H9 (cell line): ENCODE results near the gene PCNX2. TPM values are rescaled to one million over a fixed set of nuclear protein-coding genes. Genes with fewer than 3 reads are reported as not detected.

Source experiments
- DNase-seq: peaks from one replicate; pipeline ENCODE4 v3.0.0-alpha.2; 2017
- H2AFZ ChIP-seq: one replicate; pipeline ENCODE4 v1.6.1; 2013; ENCODE audit warnings: mild to moderate bottlenecking, low read length, control low read depth, moderate library complexity
- H2AK5ac ChIP-seq: 2 replicates; pipeline ENCODE4 v1.6.1; 2013; ENCODE audit warnings: low read length, control low read depth, mixed read lengths; ENCODE audit not compliant: insufficient read length
- H2BK120ac ChIP-seq: one replicate; pipeline ENCODE4 v1.6.1; 2013; ENCODE audit warnings: low read depth, mild to moderate bottlenecking, low read length, control low read depth, inconsistent platforms; ENCODE audit not compliant: poor library complexity, severe bottlenecking
- H2BK12ac ChIP-seq: 2 replicates; pipeline ENCODE4 v1.6.1; 2013; ENCODE audit warnings: low read length, control low read depth, mixed read lengths, low read depth; ENCODE audit not compliant: insufficient read length
- H2BK15ac ChIP-seq: 2 replicates; pipeline ENCODE4 v1.6.1; 2013; ENCODE audit warnings: low read depth, low read length, control low read depth
- H2BK20ac ChIP-seq: one replicate; pipeline ENCODE4 v1.6.1; 2013; ENCODE audit warnings: low read depth, mild to moderate bottlenecking, low read length, control low read depth, inconsistent platforms; ENCODE audit not compliant: poor library complexity, severe bottlenecking
- H2BK5ac ChIP-seq: 2 replicates; pipeline ENCODE4 v1.6.1; 2013; ENCODE audit warnings: low read length, control low read depth, mixed read lengths; ENCODE audit not compliant: insufficient read length
- H3K14ac ChIP-seq: 2 replicates; pipeline ENCODE4 v1.6.1; 2013; ENCODE audit warnings: low read length, control low read depth; ENCODE audit not compliant: insufficient read depth
- H3K18ac ChIP-seq: 2 replicates; pipeline ENCODE4 v1.6.1; 2013; ENCODE audit warnings: low read depth, mild to moderate bottlenecking, mixed read lengths, low read length, control low read depth; ENCODE audit not compliant: insufficient read length
- H3K23ac ChIP-seq: 2 replicates; pipeline ENCODE4 v1.6.1; 2013; ENCODE audit warnings: low read length, control low read depth, mixed read lengths, low read depth; ENCODE audit not compliant: insufficient read length
- H3K23me2 ChIP-seq: 2 replicates; pipeline ENCODE4 v1.6.1; 2013; ENCODE audit warnings: low read depth, mild to moderate bottlenecking, mixed read lengths, low read length, control low read depth; ENCODE audit not compliant: insufficient read length, poor library complexity, severe bottlenecking
- H3K27ac ChIP-seq: 2 replicates; pipeline ENCODE4 v1.5.1; 2013; ENCODE audit warnings: low read length, control low read depth, mixed read lengths, low read depth; ENCODE audit not compliant: insufficient read length
- H3K27me3 ChIP-seq: 2 replicates; pipeline ENCODE4 v1.6.1; 2013; ENCODE audit warnings: low read length, control low read depth, inconsistent platforms; ENCODE audit not compliant: insufficient read depth
- H3K4ac ChIP-seq: 2 replicates; pipeline ENCODE4 v1.6.1; 2013; ENCODE audit warnings: low read depth, mild to moderate bottlenecking, control low read depth, inconsistent platforms, low read length, moderate library complexity
- H3K4me1 ChIP-seq: 2 replicates; pipeline ENCODE4 v1.6.1; 2013; ENCODE audit warnings: low read length, control low read depth, inconsistent platforms; ENCODE audit not compliant: insufficient read depth
- H3K4me2 ChIP-seq: 2 replicates; pipeline ENCODE4 v1.6.1; 2013; ENCODE audit warnings: low read length, control low read depth, mixed read lengths; ENCODE audit not compliant: insufficient read length, insufficient read depth
- H3K56ac ChIP-seq: 2 replicates; pipeline ENCODE4 v1.6.1; 2013; ENCODE audit warnings: low read depth, mild to moderate bottlenecking, mixed read lengths, low read length, control low read depth; ENCODE audit not compliant: insufficient read length
- H3K79me1 ChIP-seq: 2 replicates; pipeline ENCODE4 v1.6.1; 2013; ENCODE audit warnings: low read depth, mild to moderate bottlenecking, moderate library complexity, low read length, control low read depth, inconsistent platforms; ENCODE audit not compliant: insufficient read depth, poor library complexity, severe bottlenecking
- H3K79me2 ChIP-seq: 2 replicates; pipeline ENCODE4 v1.6.1; 2013; ENCODE audit warnings: low read length, control low read depth, inconsistent platforms; ENCODE audit not compliant: insufficient read depth
- H3K9ac ChIP-seq: 2 replicates; pipeline ENCODE4 v1.6.1; 2013; ENCODE audit warnings: low read length, control low read depth, mixed read lengths; ENCODE audit not compliant: insufficient read length; ENCODE audit errors: extremely low read depth
- H3K9me3 ChIP-seq: one replicate; pipeline ENCODE4 v1.6.1; 2013; ENCODE audit warnings: low read depth, low read length, inconsistent platforms; ENCODE audit not compliant: control insufficient read depth
- H3T11ph ChIP-seq: one replicate; pipeline ENCODE4 v1.6.1; 2013; ENCODE audit warnings: mild to moderate bottlenecking, low read length, control low read depth, inconsistent platforms
- H4K20me1 ChIP-seq: one replicate; pipeline ENCODE4 v1.6.1; 2013; ENCODE audit not compliant: control insufficient read depth, insufficient read length, insufficient read depth
- H4K5ac ChIP-seq: 2 replicates; pipeline ENCODE4 v1.6.1; 2013; ENCODE audit warnings: low read depth, mild to moderate bottlenecking, mixed read lengths, low read length, control low read depth; ENCODE audit not compliant: insufficient read length
- H4K8ac ChIP-seq: replicated peaks from 2 replicates; pipeline ENCODE4 v1.6.1; 2013; ENCODE audit warnings: low read length, control low read depth, mixed read lengths, low read depth; ENCODE audit not compliant: insufficient read length
- H4K91ac ChIP-seq: 2 replicates; pipeline ENCODE4 v1.6.1; 2013; ENCODE audit warnings: low read depth, mild to moderate bottlenecking, moderate library complexity, mixed read lengths, low read length, control low read depth; ENCODE audit not compliant: insufficient read length
- H3K27ac Mint-ChIP-seq, 3 experiments: 2 replicates in 2 of 3; 3 replicates in 1 of 3; pipeline ENCODE4 v1.8.0; 2020 to 2021; ENCODE audit warnings: mixed read lengths in 3 of 3, mild to moderate bottlenecking in 1 of 3, moderate library complexity in 1 of 3
- H3K27me3 Mint-ChIP-seq: 2 replicates; pipeline ENCODE4 v1.8.0; 2021; ENCODE audit warnings: low read depth, mild to moderate bottlenecking, moderate library complexity, mixed read lengths
- H3K36me3 Mint-ChIP-seq, 3 experiments: 2 replicates in 2 of 3; 3 replicates in 1 of 3; pipeline ENCODE4 v1.8.0; 2020 to 2021; ENCODE audit warnings: low read depth in 3 of 3, mixed read lengths in 3 of 3; ENCODE audit not compliant: insufficient read depth in 1 of 3
- H3K4me1 Mint-ChIP-seq, 2 experiments: 2 replicates each; pipeline ENCODE4 v1.8.0; 2020; ENCODE audit warnings: mixed read lengths in 2 of 2
- H3K4me3 Mint-ChIP-seq, 2 experiments: 2 replicates in 1 of 2; 3 replicates in 1 of 2; pipeline ENCODE4 v1.8.0; 2020 to 2021; ENCODE audit warnings: mild to moderate bottlenecking in 2 of 2, mixed read lengths in 2 of 2, moderate library complexity in 1 of 2
- H3K9me3 Mint-ChIP-seq, 2 experiments: 2 replicates in 1 of 2; 3 replicates in 1 of 2; pipeline ENCODE4 v1.8.0; 2020; ENCODE audit warnings: mild to moderate bottlenecking in 2 of 2, mixed read lengths in 2 of 2, moderate library complexity in 1 of 2
- CTCF ChIP-seq: fragments of 200-600 bp; sonication (generic); conservative IDR thresholded peaks from 3 replicates; pipeline ENCODE4 v1.8.0; 2021; ENCODE audit warnings: antibody characterized with exemption, mild to moderate bottlenecking
- WGBS: extraction: QIAGEN DNeasy Blood & Tissue Kit; methylation state at CpG from one replicate; pipeline ENCODE4 v1.1.7; 2013; ENCODE audit warnings: missing lambda C conversion rate, low lambda C conversion rate, mixed read lengths; ENCODE audit not compliant: insufficient read length; ENCODE audit errors: extremely low coverage; 5-methylcytosine and 5-hydroxymethylcytosine counted together
- total RNA-seq: library from RNA; stranded (reverse); gene quantifications from 2 replicates; pipeline ENCODE4 v1.2.1, GENCODE V29; 2021

The PCNX2 gene
- total RNA-seq, 1 experiment from 2014 or later = 45.1 TPM

GRCh38 chr1:233057836-233058235, 237.7 kb downstream of the PCNX2 start:
- Histone ChIP-seq H2AK5ac (no peak overlapping the region), H2BK5ac (no peak overlapping the region), H3K79me1 (no peaks in the 10 kb centered on the region), H4K91ac (no peak overlapping the region), H3K79me2 (no peaks in the 10 kb centered on the region), H3K23me2 (no peaks in the 10 kb centered on the region), H3K9ac (no peak overlapping the region), H2BK15ac (no peak overlapping the region), H3K9me3 (no peaks in the 10 kb centered on the region), H3K27ac (no peak overlapping the region), H4K20me1 (no peaks in the 10 kb centered on the region), H4K8ac (no peak overlapping the region), H2BK20ac (no peak overlapping the region), H3T11ph (no peak overlapping the region), H3K27me3 (no peaks in the 10 kb centered on the region), H2AFZ (no peak overlapping the region), H3K4me2 (no peak overlapping the region), H3K56ac (no peak overlapping the region), H3K18ac (no peak overlapping the region), H3K4ac (no peak overlapping the region), H3K14ac (no peak overlapping the region), H2BK12ac (no peak overlapping the region), H2BK120ac (no peak overlapping the region), H3K4me1 (no peaks in the 10 kb centered on the region), H4K5ac (no peak overlapping the region), H3K23ac (no peak overlapping the region)
- H3K9me3 Mint-ChIP-seq = no peaks in the 10 kb centered on the region
- no peak for DNase-seq
- no CpG with 5 or more reads among the region's 3 CpGs for WGBS
- no peak overlapping the region for H3K4me3 Mint-ChIP-seq
- no peak overlapping the region for H3K27ac Mint-ChIP-seq
- H3K36me3 Mint-ChIP-seq = peaks cover 0 to 18% (median under 1%) of the 10 kb centered on the region in 3 experiments; a peak in 5 of 7 replicates
- H3K27me3 Mint-ChIP-seq = no peaks in the 10 kb centered on the region
- peaks cover 5 to 8% of the 10 kb centered on the region in 2 experiments; a peak in 3 of 4 replicates for H3K4me1 Mint-ChIP-seq
- no peak for TF ChIP-seq CTCF
